Type B pancreatic cell (in vitro differentiated cells): ENCODE results near the gene NRM. TPM values are rescaled to one million over a fixed set of nuclear protein-coding genes. Genes with fewer than 3 reads are reported as not detected.
"Not testable (repeated sequence)": the region's sequence is repeated elsewhere in the genome, so short reads cannot be mapped to it uniquely, and the experiment has no call there.

Source experiments
- DNase-seq: peaks from one replicate; pipeline ENCODE4 v3.0.0; 2021; ENCODE audit warnings: mixed read lengths; ENCODE audit not compliant: unreplicated experiment; ENCODE audit errors: extremely low spot score
- H3K27ac Mint-ChIP-seq: 2 replicates; pipeline ENCODE4 v1.8.0; 2021; ENCODE audit warnings: mild to moderate bottlenecking, mixed read lengths
- H3K27me3 Mint-ChIP-seq: 2 replicates; pipeline ENCODE4 v1.8.0; 2021; ENCODE audit warnings: mixed read lengths
- H3K36me3 Mint-ChIP-seq: 2 replicates; pipeline ENCODE4 v1.8.0; 2021; ENCODE audit warnings: mixed read lengths
- H3K4me1 Mint-ChIP-seq: one replicate; pipeline ENCODE4 v1.8.0; 2021; ENCODE audit warnings: mixed read lengths; ENCODE audit not compliant: unreplicated experiment
- H3K4me3 Mint-ChIP-seq: 2 replicates; pipeline ENCODE4 v1.8.0; 2021; ENCODE audit warnings: mild to moderate bottlenecking, mixed read lengths
- H3K9me3 Mint-ChIP-seq: 2 replicates; pipeline ENCODE4 v1.8.0; 2021; ENCODE audit warnings: mixed read lengths
- CTCF ChIP-seq: fragments of 200-600 bp; sonication (generic); conservative IDR thresholded peaks from 2 replicates; pipeline ENCODE4 v1.5.0; 2021; ENCODE audit warnings: antibody characterized with exemption, mild to moderate bottlenecking
- total RNA-seq: library from RNA; stranded (reverse); gene quantifications from 2 replicates; pipeline ENCODE4 v1.2.1, GENCODE V29; 2021; ENCODE audit warnings: low replicate concordance

Gene NRM
- total RNA-seq, 1 donor from 2014 or later = 48.9 TPM

GRCh38 chr6:30720738-30721197 is 30.0 kb upstream of the NRM start:
- H3K27me3 Mint-ChIP-seq = peaks cover 11% of the 10 kb centered on the region
- H3K4me3 Mint-ChIP-seq = peak overlapping the region; percentile 92
- H3K4me1 Mint-ChIP-seq = peaks cover 32% of the 10 kb centered on the region
- DNase-seq = peak; percentile 79
- no peak for TF ChIP-seq CTCF
- peaks cover 46% of the 10 kb centered on the region for H3K36me3 Mint-ChIP-seq
- peak overlapping the region; percentile 97 for H3K27ac Mint-ChIP-seq
- peaks cover 4% of the 10 kb centered on the region for H3K9me3 Mint-ChIP-seq

GRCh38 chr6:30719791-30720737 is 29.3 kb upstream of the NRM start, which contains the start of gene TUBB:
TSS of gene TUBB (plus strand) at chr6:30720352. CDS start at chr6:30720507, 155 bp downstream.
- Mint-ChIP-seq H3K4me1 (peaks cover 35% of the 10 kb centered on the region), H3K36me3 (peaks cover 43% of the 10 kb centered on the region), H3K27me3 (peaks cover 11% of the 10 kb centered on the region), H3K27ac (peak within 1 kb of the TSS; percentile 97), H3K9me3 (peaks cover 4% of the 10 kb centered on the region), H3K4me3 (peak within 1 kb of the TSS; percentile 92)
- TF ChIP-seq CTCF = peak; percentile 46
- peak; percentile 97 for DNase-seq

- Mint-ChIP-seq H3K9me3 (peaks cover 4% of the 10 kb centered on the region), H3K4me1 (peaks cover 35% of the 10 kb centered on the region), H3K27me3 (peaks cover 11% of the 10 kb centered on the region), H3K36me3 (peaks cover 40% of the 10 kb centered on the region), H3K4me3 (peak overlapping the region; percentile 92), H3K27ac (peak overlapping the region; percentile 97)
- no peak for DNase-seq
- no peak for TF ChIP-seq CTCF
Observed at GRCh38 chr6:30719356-30719755, 28.6 kb upstream of the NRM start.

- H3K9me3 Mint-ChIP-seq, DNase-seq: not testable (repeated sequence)
- H3K4me3 Mint-ChIP-seq = peak overlapping the region; percentile 97
- peaks cover 31% of the 10 kb centered on the region for H3K4me1 Mint-ChIP-seq
- peak overlapping the region; percentile 100 for H3K27ac Mint-ChIP-seq
- peak; percentile 24 for TF ChIP-seq CTCF
- H3K27me3 Mint-ChIP-seq = peaks cover 11% of the 10 kb centered on the region
- peaks cover 39% of the 10 kb centered on the region for H3K36me3 Mint-ChIP-seq
Observed at GRCh38 chr6:30717845-30718720, 27.3 kb upstream of the NRM start.

GRCh38 chr6:30717129-30717844 is 26.5 kb upstream of the NRM start, which contains the start of gene MDC1:
TSS of gene MDC1 (minus strand) at chr6:30717281. CDS start at chr6:30715175, 2,106 bp downstream.
- Mint-ChIP-seq H3K4me1 (peaks cover 25% of the 10 kb centered on the region), H3K27me3 (peaks cover 7% of the 10 kb centered on the region), H3K36me3 (peaks cover 39% of the 10 kb centered on the region), H3K27ac (peak within 1 kb of the TSS; percentile 100), H3K4me3 (peak within 1 kb of the TSS; percentile 97), H3K9me3 (peaks cover 4% of the 10 kb centered on the region)
- TF ChIP-seq CTCF = peak; percentile 63
- peak; percentile 98 for DNase-seq
